IMR-90 (cell line): Measurements from ENCODE around the gene RELN. TPM values are rescaled to one million over a fixed set of nuclear protein-coding genes. Genes with fewer than 3 reads are reported as not detected.

ENCODE experiments used
- ATAC-seq: fragments of 200-7000 bp; cut with Tn5 transposase; 2 replicates; pipeline ENCODE4 v1.9.1; 2020; ENCODE audit warnings: low read depth, mild to moderate bottlenecking, moderate library complexity
- BruUV-seq: library from RNA; stranded (reverse); fragments of 400-500 nt; replicated peaks from 2 replicates; lab custom pipeline; 2021; lab: Mats Ljungman, UMichigan
- CTCF ChIA-PET: fragments of 300-600 bp; formaldehyde crosslinking; extraction: SDS; loops from one replicate; lab custom pipeline; 2021; ENCODE audit warnings: antibody characterized with exemption; lab: Yijun Ruan, JAX
- POLR2A ChIA-PET: fragments of 300-600 bp; sonication (Branson Sonifier 250); formaldehyde crosslinking; loops from one replicate; lab custom pipeline; 2022; ENCODE audit warnings: antibody characterized with exemption; ENCODE audit not compliant: unreplicated experiment; lab: Charles Lee
- DNase-seq: peaks from one replicate; pipeline ENCODE4 v3.0.0; 2013
- H2AFZ ChIP-seq: replicated peaks from 2 replicates; pipeline ENCODE3; 2013; ENCODE audit warnings: low read length, mild to moderate bottlenecking; ENCODE audit not compliant: poor library complexity
- H2AK5ac ChIP-seq: 2 replicates; pipeline ENCODE4 v1.6.1; 2013; ENCODE audit warnings: low read depth, low read length, inconsistent platforms
- H2AK9ac ChIP-seq: replicated peaks from 2 replicates; pipeline ENCODE3; 2013; ENCODE audit warnings: mild to moderate bottlenecking, low read depth, low read length, moderate library complexity; ENCODE audit not compliant: poor library complexity
- H2BK120ac ChIP-seq: 2 replicates; pipeline ENCODE4 v1.6.1; 2013; ENCODE audit warnings: low read depth, low read length, inconsistent platforms
- H2BK15ac ChIP-seq: 3 replicates; pipeline ENCODE4 v1.6.1; 2013; ENCODE audit warnings: low read depth, low read length, inconsistent platforms
- H2BK20ac ChIP-seq: 2 replicates; pipeline ENCODE4 v1.6.1; 2013; ENCODE audit warnings: low read depth, mild to moderate bottlenecking, inconsistent platforms, low read length, moderate library complexity
- H2BK5ac ChIP-seq: 2 replicates; pipeline ENCODE4 v1.6.1; 2013; ENCODE audit warnings: mild to moderate bottlenecking, low read depth, low read length, inconsistent platforms; ENCODE audit not compliant: poor library complexity, severe bottlenecking
- H3K14ac ChIP-seq: replicated peaks from 2 replicates; pipeline ENCODE4 v1.6.1; 2013; ENCODE audit warnings: low read depth, low read length, inconsistent platforms
- H3K18ac ChIP-seq: 2 replicates; pipeline ENCODE4 v1.6.1; 2013; ENCODE audit warnings: low read depth, low read length, control low read depth
- H3K23ac ChIP-seq: 2 replicates; pipeline ENCODE4 v1.6.1; 2013; ENCODE audit warnings: low read depth, low read length, inconsistent platforms
- H3K27ac ChIP-seq: 2 replicates; pipeline ENCODE4 v1.5.1; 2013; ENCODE audit warnings: mild to moderate bottlenecking, control low read depth, low read length; ENCODE audit not compliant: insufficient read depth
- H3K27me3 ChIP-seq: 2 replicates; pipeline ENCODE4 v1.6.1; 2013; ENCODE audit warnings: low read length; ENCODE audit not compliant: control insufficient read depth, insufficient read depth
- H3K36me3 ChIP-seq: 2 replicates; pipeline ENCODE4 v1.6.1; 2013; ENCODE audit warnings: low read length, mixed read lengths; ENCODE audit not compliant: control insufficient read depth, insufficient read depth
- H3K4ac ChIP-seq: 2 replicates; pipeline ENCODE4 v1.6.1; 2013; ENCODE audit warnings: low read depth, low read length, inconsistent platforms
- H3K4me1 ChIP-seq: 2 replicates; pipeline ENCODE4 v1.6.1; 2013; ENCODE audit warnings: low read length, mixed read lengths; ENCODE audit not compliant: control insufficient read depth, insufficient read depth
- H3K4me2 ChIP-seq: 2 replicates; pipeline ENCODE4 v1.6.1; 2013; ENCODE audit warnings: low read depth, mild to moderate bottlenecking, control low read depth, low read length, moderate library complexity
- H3K4me3 ChIP-seq: 2 replicates; pipeline ENCODE4 v1.5.1; 2013; ENCODE audit warnings: low read depth, mild to moderate bottlenecking, control low read depth, low read length, moderate library complexity; ENCODE audit not compliant: insufficient read depth
- H3K56ac ChIP-seq: 2 replicates; pipeline ENCODE4 v1.6.1; 2013; ENCODE audit warnings: low read length, inconsistent platforms; ENCODE audit not compliant: insufficient read depth; ENCODE audit errors: extremely low read depth
- H3K79me1 ChIP-seq, 2 experiments: 2 replicates each; pipeline ENCODE4 v1.6.1; 2013; ENCODE audit warnings: low read length in 2 of 2, inconsistent platforms in 1 of 2, low read depth in 1 of 2
- H3K9ac ChIP-seq: 2 replicates; pipeline ENCODE4 v1.6.1; 2013; ENCODE audit warnings: low read depth, low read length, control low read depth
- H3K9me1 ChIP-seq: 2 replicates; pipeline ENCODE4 v1.6.1; 2013; ENCODE audit warnings: low read length, inconsistent platforms; ENCODE audit not compliant: insufficient read depth
- H3K9me3 ChIP-seq: 2 replicates; pipeline ENCODE4 v1.6.1; 2013; ENCODE audit warnings: low read length; ENCODE audit not compliant: control insufficient read depth, insufficient read depth
- H4K20me1 ChIP-seq: 2 replicates; pipeline ENCODE4 v1.6.1; 2013; ENCODE audit warnings: low read length, inconsistent platforms; ENCODE audit not compliant: insufficient read depth
- H4K5ac ChIP-seq: 2 replicates; pipeline ENCODE4 v1.6.1; 2013; ENCODE audit warnings: mild to moderate bottlenecking, low read depth, low read length, control low read depth
- H4K8ac ChIP-seq, 2 experiments: 2 replicates each; pipeline ENCODE4 v1.6.1; 2013; ENCODE audit warnings: low read depth in 2 of 2, low read length in 2 of 2, control low read depth in 1 of 2, inconsistent platforms in 1 of 2
- H4K91ac ChIP-seq: 2 replicates; pipeline ENCODE4 v1.6.1; 2013; ENCODE audit warnings: low read depth, low read length, inconsistent platforms; ENCODE audit not compliant: insufficient read depth
- BHLHE40 ChIP-seq: fragments of 150-350 bp; IDR thresholded peaks from 2 replicates; pipeline ENCODE4 v1.6.1; 2016; ENCODE audit warnings: mild to moderate bottlenecking, low read depth, low read length
- CEBPB ChIP-seq: IDR thresholded peaks from 2 replicates; pipeline ENCODE4 v1.6.1; 2012; ENCODE audit warnings: low read depth, low read length, improper control_type of control experiment
- FOS ChIP-seq: fragments of 150-350 bp; IDR thresholded peaks from 2 replicates; pipeline ENCODE4 v1.6.1; 2016; ENCODE audit warnings: low read depth, low read length
- MAFK ChIP-seq: IDR thresholded peaks from 2 replicates; pipeline ENCODE4 v1.6.1; 2012; ENCODE audit warnings: low read depth, low read length, improper control_type of control experiment
- MXI1 ChIP-seq: IDR thresholded peaks from 2 replicates; pipeline ENCODE4 v1.6.1; 2012; ENCODE audit warnings: low read depth, mild to moderate bottlenecking, low read length, moderate library complexity, borderline replicate concordance
- NFE2L2 ChIP-seq: fragments of 150-350 bp; IDR thresholded peaks from 2 replicates; pipeline ENCODE4 v1.6.1; 2016; ENCODE audit warnings: low read depth, mild to moderate bottlenecking, low read length
- RAD21 ChIP-seq: IDR thresholded peaks from 2 replicates; pipeline ENCODE4 v1.6.1; 2012; ENCODE audit warnings: low read length, improper control_type of control experiment
- RCOR1 ChIP-seq: IDR thresholded peaks from 2 replicates; pipeline ENCODE4 v1.6.1; 2012; ENCODE audit warnings: mild to moderate bottlenecking, low read length, improper control_type of control experiment; ENCODE audit not compliant: insufficient replicate concordance
- RFX5 ChIP-seq: IDR thresholded peaks from 2 replicates; pipeline ENCODE4 v1.8.0; 2012; ENCODE audit warnings: low read depth, mild to moderate bottlenecking, low read length, moderate library complexity
- USF2 ChIP-seq: fragments of 150-350 bp; IDR thresholded peaks from 2 replicates; pipeline ENCODE4 v1.6.1; 2017; ENCODE audit warnings: mild to moderate bottlenecking, antibody characterized with exemption, low read length, low read depth
- WGBS, 2 experiments: methylation state at CpG; one replicate each; pipeline versions ENCODE4 v1.1.5 to v1.1.7; 2013; ENCODE audit warnings: missing lambda C conversion rate in 2 of 2; ENCODE audit not compliant: insufficient read length in 1 of 2; ENCODE audit errors: extremely low coverage in 2 of 2; 5-methylcytosine and 5-hydroxymethylcytosine counted together
- dilution Hi-C: fragments of 300-500 bp; cut with HindIII; formaldehyde crosslinking; loops from one replicate; pipeline ENCODE4 v1.14.3; 2018; ENCODE audit warnings: low sequenced_read_pairs; ENCODE audit not compliant: unreplicated experiment
- in situ Hi-C: fragments of 300-500 bp; cut with MboI; formaldehyde crosslinking; loops from 3 replicates; pipeline ENCODE4 v1.14.3; 2019; ENCODE audit warnings: low sequenced_read_pairs, inconsistent platforms, mixed read lengths
- intact Hi-C: fragments of 100-400 bp; cut with micrococcal nuclease; formaldehyde crosslinking; loops from 2 replicates; pipeline ENCODE4 v1.10.0; 2022
- polyA plus RNA-seq, 3 experiments: library from polyadenylated mRNA; depleted of rRNA; stranded (reverse); fragments of >200 nt; gene quantifications; 2 replicates each; pipeline ENCODE4 v1.2.3, GENCODE V29; 2012; ENCODE audit warnings: low replicate concordance in 1 of 3
- total RNA-seq: library from RNA; depleted of rRNA; stranded (reverse); fragments of >200 nt; gene quantifications from 2 replicates; pipeline ENCODE4 v1.2.3, GENCODE V29; 2012
- TF ChIP-seq, protein P1 (sequence below): fragments of 150-350 bp; IDR thresholded peaks from 2 replicates; pipeline ENCODE4 v1.6.1; 2016; ENCODE audit warnings: low read depth, mild to moderate bottlenecking, low read length, moderate library complexity, borderline replicate concordance

The RELN gene
- total and polyA plus RNA-seq, 2 of the 4 experiments (the other 2 are of a cell fraction), result 14.7 to 23.7 TPM

DNA sequence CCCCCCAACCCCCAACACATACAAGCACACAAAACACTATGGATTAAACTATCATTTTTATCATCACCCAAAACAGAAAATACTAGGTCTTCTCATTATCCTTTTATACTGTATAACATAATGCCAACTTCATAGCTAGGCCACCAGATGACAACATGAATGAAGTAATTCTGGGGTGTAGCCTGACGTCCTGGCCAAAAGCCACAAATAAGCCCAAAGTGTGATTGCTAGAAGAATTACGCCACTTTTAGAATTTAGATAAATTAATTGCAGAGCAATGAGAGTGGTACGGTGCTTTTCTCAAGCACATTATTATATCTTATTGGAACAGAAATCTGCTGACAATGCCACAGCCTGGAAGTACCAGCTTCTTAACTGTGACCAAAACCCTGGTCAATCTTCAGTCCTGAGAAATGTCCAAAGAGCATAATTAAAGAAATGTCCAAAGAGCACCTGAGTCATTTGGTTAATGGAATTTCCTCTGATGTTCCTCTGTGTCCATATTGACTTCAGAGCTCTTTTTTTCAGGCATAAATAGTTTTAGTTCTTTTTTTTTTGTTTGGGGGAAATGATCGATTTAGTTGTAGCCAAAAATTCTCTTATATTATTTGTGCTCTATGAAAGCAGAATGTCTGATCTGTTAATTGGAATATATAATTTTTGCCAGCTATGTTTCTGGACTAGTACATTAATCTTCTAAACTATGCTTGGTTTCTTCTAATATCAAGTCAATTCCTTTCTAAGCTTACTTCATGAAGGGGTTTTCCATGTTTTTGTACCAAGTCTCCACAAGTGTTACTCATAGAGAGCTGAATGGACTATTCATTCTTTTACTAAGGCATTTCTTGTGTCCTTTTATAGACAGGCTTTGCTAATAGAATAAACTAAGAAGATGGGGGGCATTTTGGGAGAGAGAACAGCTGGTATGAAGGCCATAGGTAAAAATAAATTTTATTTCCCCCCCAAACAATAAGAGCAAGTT is 310.0 kb downstream of the RELN start:
- TF ChIP-seq, protein P1, sequence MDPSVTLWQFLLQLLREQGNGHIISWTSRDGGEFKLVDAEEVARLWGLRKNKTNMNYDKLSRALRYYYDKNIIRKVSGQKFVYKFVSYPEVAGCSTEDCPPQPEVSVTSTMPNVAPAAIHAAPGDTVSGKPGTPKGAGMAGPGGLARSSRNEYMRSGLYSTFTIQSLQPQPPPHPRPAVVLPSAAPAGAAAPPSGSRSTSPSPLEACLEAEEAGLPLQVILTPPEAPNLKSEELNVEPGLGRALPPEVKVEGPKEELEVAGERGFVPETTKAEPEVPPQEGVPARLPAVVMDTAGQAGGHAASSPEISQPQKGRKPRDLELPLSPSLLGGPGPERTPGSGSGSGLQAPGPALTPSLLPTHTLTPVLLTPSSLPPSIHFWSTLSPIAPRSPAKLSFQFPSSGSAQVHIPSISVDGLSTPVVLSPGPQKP, result no peak
- no peak for TF ChIP-seq MXI1
- TF ChIP-seq MAFK, result no peak
- TF ChIP-seq RAD21, result no peak
- TF ChIP-seq BHLHE40, result no peak
- TF ChIP-seq CEBPB, result no peak
- TF ChIP-seq USF2, result no peak
- no peak for TF ChIP-seq RFX5
- TF ChIP-seq NFE2L2, result no peak
- TF ChIP-seq RCOR1, result no peak
- no peak for TF ChIP-seq FOS
- H3K4me1 ChIP-seq, result peaks cover 3% of the 10 kb centered on the region; the same call in 1 of the 2 replicates

More for the DNA sequence above, 310.0 kb downstream of the RELN start:
- Histone ChIP-seq H3K56ac (no peak overlapping the region), H4K91ac (no peak overlapping the region), H3K14ac (0 out of 2 replicates have a peak overlapping the region, but pooled peaks have one; percentile 19), H2BK120ac (peak overlapping the region; percentile 27; the same call in 1 of the 2 replicates), H2BK5ac (peak overlapping the region; percentile 87), H2AK9ac (no peak overlapping the region), H3K9ac (no peak overlapping the region), H3K27ac (no peak overlapping the region), H4K20me1 (no peaks in the 10 kb centered on the region), H2BK15ac (peak overlapping the region; percentile 60; the same call in 2 of the 3 replicates), H3K9me1 (no peaks in the 10 kb centered on the region; the same call in 1 of the 2 replicates), H3K9me3 (no peaks in the 10 kb centered on the region), H3K23ac (no peak overlapping the region), H3K18ac (peak overlapping the region; percentile 80; the same call in 1 of the 2 replicates), H2AFZ (no peak overlapping the region), H3K79me1 (no peaks in the 10 kb centered on the region), H4K8ac (peak overlapping the region in 1 of 2 experiments; percentile 74; a peak in 2 of 4 replicates), H3K36me3 (no peaks in the 10 kb centered on the region), H4K5ac (peak overlapping the region; percentile 42; the same call in 1 of the 2 replicates), H2AK5ac (0 out of 2 replicates have a peak overlapping the region, but pooled peaks have one; percentile 3), H3K4me3 (no peak overlapping the region), H3K4me2 (no peak overlapping the region), H3K4ac (0 out of 2 replicates have a peak overlapping the region, but pooled peaks have one; percentile 13), H3K27me3 (no peaks in the 10 kb centered on the region), H2BK20ac (no peak overlapping the region)
- DNase-seq, result peak; percentile 71
- dilution Hi-C loops, result no loop called here
- ChIA-PET POLR2A (no interaction called here), CTCF (interaction anchor here (0.6 to 0.7 kb wide), 2 partner anchors 54 to 107 kb away, joined by 3 read pairs; no protein-coding TSS in a partner anchor)
- in situ Hi-C loops, result no loop called here
- intact Hi-C loops, result no loop called here
- BruUV-seq, result no TSS peak
- no CpG with 5 or more reads among the region's 4 CpGs for WGBS, 2 experiments
- peak; percentile 63; the same call in 1 of the 2 replicates for ATAC-seq
